K562 (cell line): ENCODE results near the gene TMEM217. TPM values are rescaled to one million over a fixed set of nuclear protein-coding genes. Genes with fewer than 3 reads are reported as not detected.

Source experiments
- DIDO1 ChIP-seq: fragments of 450-650 bp; IDR thresholded peaks from 2 replicates; pipeline ENCODE4 v1.6.1; 2016; ENCODE audit warnings: low read depth, missing biosample characterization, missing genetic modification characterization
- DNMT1 ChIP-seq: fragments of 450-650 bp; IDR thresholded peaks from 2 replicates; pipeline ENCODE4 v1.6.1; 2016; ENCODE audit warnings: antibody characterized with exemption, mild to moderate bottlenecking
- FOXP1 ChIP-seq: sonication (generic); formaldehyde crosslinking; IDR thresholded peaks from 2 replicates; pipeline ENCODE4 v1.8.0; 2022; ENCODE audit warnings: mild to moderate bottlenecking, missing genetic modification reagents
- HDAC6 ChIP-seq: IDR thresholded peaks from 2 replicates; pipeline ENCODE4 v1.6.1; 2012; ENCODE audit warnings: low read depth, mild to moderate bottlenecking, control low read depth, inconsistent platforms, low read length, moderate library complexity
- HIVEP1 ChIP-seq: fragments of 250-450 bp; sonication (Bioruptor Pico); IDR thresholded peaks from 2 replicates; pipeline ENCODE4 v1.4.0; 2020; ENCODE audit warnings: mild to moderate bottlenecking
- LCOR ChIP-seq: sonication (generic); formaldehyde crosslinking; IDR thresholded peaks from 2 replicates; pipeline ENCODE4 v1.8.0; 2022; ENCODE audit warnings: mild to moderate bottlenecking, missing genetic modification reagents
- MCM2 ChIP-seq: fragments of 450-650 bp; IDR thresholded peaks from 2 replicates; pipeline ENCODE4 v1.6.1; 2017; ENCODE audit warnings: low read depth, mild to moderate bottlenecking
- NFXL1 ChIP-seq: fragments of 450-650 bp; formaldehyde crosslinking; IDR thresholded peaks from 2 replicates; pipeline ENCODE4 v1.4.0; 2021; ENCODE audit warnings: mild to moderate bottlenecking
- POLR2B ChIP-seq: fragments of 450-650 bp; IDR thresholded peaks from 2 replicates; pipeline ENCODE4 v1.6.1; 2018; ENCODE audit warnings: low read depth; ENCODE audit not compliant: partially characterized antibody
- RAD51 ChIP-seq: fragments of 450-650 bp; IDR thresholded peaks from 2 replicates; pipeline ENCODE4 v1.7.1; 2016; ENCODE audit warnings: low read depth, mild to moderate bottlenecking, borderline replicate concordance
- RBM17 ChIP-seq: fragments of 200-400 bp; formaldehyde crosslinking; IDR thresholded peaks from 2 replicates; pipeline ENCODE4 v1.6.1; 2017; ENCODE audit warnings: low read depth, mild to moderate bottlenecking, low read length, borderline replicate concordance
- ZKSCAN1 ChIP-seq: fragments of 150-350 bp; IDR thresholded peaks from 2 replicates; pipeline ENCODE4 v1.6.1; 2016; ENCODE audit warnings: low read depth, low read length
- ZNF12 ChIP-seq: sonication (generic); formaldehyde crosslinking; IDR thresholded peaks from 2 replicates; pipeline ENCODE4 v1.4.0; 2020; ENCODE audit warnings: mild to moderate bottlenecking, missing genetic modification reagents
- ZNF124 ChIP-seq: sonication (generic); formaldehyde crosslinking; IDR thresholded peaks from 2 replicates; pipeline ENCODE4 v1.8.1; 2022; ENCODE audit warnings: missing genetic modification reagents
- polyA plus RNA-seq, 8 experiments: library from polyadenylated mRNA; depleted of rRNA in 4 of 8; stranded (reverse) in 5 of 8; unstranded in 3 of 8; fragments of >200 nt; fragmentation: Nextera tagmentation in 2 of 8; fragmentation: Illumina TruSeq in 1 of 8; extraction: Ambion mirVana in 2 of 8; extraction: Trizol in 1 of 8; gene quantifications; 2 replicates each; pipeline versions ENCODE4 v1.2.1 to v1.2.3, GENCODE V29; 2011 to 2014; ENCODE audit warnings: inconsistent platforms in 1 of 8, missing spikeins in 1 of 8
- total RNA-seq, 7 experiments: library from RNA; depleted of rRNA in 6 of 7; stranded (reverse); fragments of >200 nt in 6 of 7; fragmentation: Illumina TruSeq in 2 of 7; extraction: Trizol in 2 of 7; gene quantifications; 2 replicates each; pipeline versions ENCODE4 v1.2.1 to v1.2.3, GENCODE V29; 2011 to 2021; ENCODE audit warnings: low replicate concordance in 1 of 7
- TF ChIP-seq, protein P1 (sequence below), 2 experiments: fragments of 450-650 bp in 1 of 2; sonication (generic) in 1 of 2; formaldehyde crosslinking in 1 of 2; IDR thresholded peaks; 2 replicates each; pipeline versions ENCODE4 v1.7.1 to v1.9.0; 2016 to 2022; ENCODE audit warnings: inconsistent platforms in 1 of 2, mild to moderate bottlenecking in 1 of 2, missing genetic modification reagents in 1 of 2
- TF ChIP-seq, protein P2 (sequence below): fragments of 450-650 bp; formaldehyde crosslinking; IDR thresholded peaks from 2 replicates; pipeline ENCODE4 v1.4.0; 2022; ENCODE audit warnings: missing genetic modification characterization
- TF ChIP-seq, protein P3 (sequence below): fragments of 450-650 bp; formaldehyde crosslinking; IDR thresholded peaks from 2 replicates; pipeline ENCODE4 v1.4.0; 2022; ENCODE audit warnings: mild to moderate bottlenecking, moderate library complexity

Gene TMEM217
- total and polyA plus RNA-seq, 9 of the 15 experiments (the other 6 are each of a cell fraction or from before 2014, with no cell fraction given): 1.3 to 8.0 (median 1.9) TPM

DNA sequence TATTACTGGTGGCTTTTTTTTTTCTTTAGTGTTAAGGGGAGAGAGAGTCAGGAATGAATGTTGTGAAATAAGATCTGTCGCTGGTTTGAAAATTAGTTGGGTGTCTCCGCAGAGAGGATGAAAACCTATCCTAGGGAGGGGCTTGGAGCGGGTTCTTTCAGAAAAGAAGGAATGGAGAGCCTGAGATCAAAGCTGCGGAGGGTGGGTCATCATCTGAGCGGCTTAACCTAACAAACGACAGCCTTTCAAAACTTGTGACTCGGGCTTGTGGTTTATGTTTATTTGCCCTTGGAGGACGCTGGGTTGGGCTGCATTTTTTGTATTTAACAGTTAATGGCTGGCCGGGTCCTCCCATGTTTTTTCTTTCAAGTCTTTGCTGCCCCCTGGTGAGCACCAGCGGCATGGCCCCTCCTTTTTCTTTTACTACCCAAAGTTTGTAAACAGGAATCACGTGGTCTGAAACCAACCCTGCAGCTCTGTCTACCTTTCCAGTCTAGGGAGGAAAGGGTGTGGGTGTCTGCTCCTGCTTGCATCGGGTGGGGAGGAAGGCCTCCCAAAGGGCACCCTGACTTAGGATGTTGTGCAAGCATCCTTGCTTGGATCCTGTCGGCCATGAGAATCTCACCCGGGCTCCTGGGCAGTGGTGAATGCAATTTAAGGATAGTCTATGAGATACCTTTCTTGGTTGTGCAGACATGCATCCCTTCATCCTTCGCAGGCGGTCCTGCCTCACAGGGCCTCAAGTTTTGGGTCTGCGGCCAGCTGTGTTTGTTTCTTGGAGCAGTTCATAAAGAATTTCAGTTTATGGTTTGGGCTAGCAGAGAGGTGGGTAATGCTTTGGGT, 85.8 kb downstream of the TMEM217 start (continued):
- TF ChIP-seq, protein P1, sequence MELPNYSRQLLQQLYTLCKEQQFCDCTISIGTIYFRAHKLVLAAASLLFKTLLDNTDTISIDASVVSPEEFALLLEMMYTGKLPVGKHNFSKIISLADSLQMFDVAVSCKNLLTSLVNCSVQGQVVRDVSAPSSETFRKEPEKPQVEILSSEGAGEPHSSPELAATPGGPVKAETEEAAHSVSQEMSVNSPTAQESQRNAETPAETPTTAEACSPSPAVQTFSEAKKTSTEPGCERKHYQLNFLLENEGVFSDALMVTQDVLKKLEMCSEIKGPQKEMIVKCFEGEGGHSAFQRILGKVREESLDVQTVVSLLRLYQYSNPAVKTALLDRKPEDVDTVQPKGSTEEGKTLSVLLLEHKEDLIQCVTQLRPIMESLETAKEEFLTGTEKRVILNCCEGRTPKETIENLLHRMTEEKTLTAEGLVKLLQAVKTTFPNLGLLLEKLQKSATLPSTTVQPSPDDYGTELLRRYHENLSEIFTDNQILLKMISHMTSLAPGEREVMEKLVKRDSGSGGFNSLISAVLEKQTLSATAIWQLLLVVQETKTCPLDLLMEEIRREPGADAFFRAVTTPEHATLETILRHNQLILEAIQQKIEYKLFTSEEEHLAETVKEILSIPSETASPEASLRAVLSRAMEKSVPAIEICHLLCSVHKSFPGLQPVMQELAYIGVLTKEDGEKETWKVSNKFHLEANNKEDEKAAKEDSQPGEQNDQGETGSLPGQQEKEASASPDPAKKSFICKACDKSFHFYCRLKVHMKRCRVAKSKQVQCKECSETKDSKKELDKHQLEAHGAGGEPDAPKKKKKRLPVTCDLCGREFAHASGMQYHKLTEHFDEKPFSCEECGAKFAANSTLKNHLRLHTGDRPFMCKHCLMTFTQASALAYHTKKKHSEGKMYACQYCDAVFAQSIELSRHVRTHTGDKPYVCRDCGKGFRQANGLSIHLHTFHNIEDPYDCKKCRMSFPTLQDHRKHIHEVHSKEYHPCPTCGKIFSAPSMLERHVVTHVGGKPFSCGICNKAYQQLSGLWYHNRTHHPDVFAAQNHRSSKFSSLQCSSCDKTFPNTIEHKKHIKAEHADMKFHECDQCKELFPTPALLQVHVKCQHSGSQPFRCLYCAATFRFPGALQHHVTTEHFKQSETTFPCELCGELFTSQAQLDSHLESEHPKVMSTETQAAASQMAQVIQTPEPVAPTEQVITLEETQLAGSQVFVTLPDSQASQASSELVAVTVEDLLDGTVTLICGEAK (IDR thresholded peaks at IDR 0.05): peak; percentile 52; the same call in 1 of the 2 replicates
- TF ChIP-seq, protein P1 (CRISPR knock-in tag; IDR thresholded peaks at IDR 0.05): no peak
- TF ChIP-seq, protein P2, sequence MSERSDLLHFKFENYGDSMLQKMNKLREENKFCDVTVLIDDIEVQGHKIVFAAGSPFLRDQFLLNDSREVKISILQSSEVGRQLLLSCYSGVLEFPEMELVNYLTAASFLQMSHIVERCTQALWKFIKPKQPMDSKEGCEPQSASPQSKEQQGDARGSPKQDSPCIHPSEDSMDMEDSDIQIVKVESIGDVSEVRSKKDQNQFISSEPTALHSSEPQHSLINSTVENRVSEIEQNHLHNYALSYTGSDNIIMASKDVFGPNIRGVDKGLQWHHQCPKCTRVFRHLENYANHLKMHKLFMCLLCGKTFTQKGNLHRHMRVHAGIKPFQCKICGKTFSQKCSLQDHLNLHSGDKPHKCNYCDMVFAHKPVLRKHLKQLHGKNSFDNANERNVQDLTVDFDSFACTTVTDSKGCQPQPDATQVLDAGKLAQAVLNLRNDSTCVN: no peak
- TF ChIP-seq LCOR (CRISPR knock-in tag): peak; percentile 92; the same call in 1 of the 2 replicates
- TF ChIP-seq, protein P3, sequence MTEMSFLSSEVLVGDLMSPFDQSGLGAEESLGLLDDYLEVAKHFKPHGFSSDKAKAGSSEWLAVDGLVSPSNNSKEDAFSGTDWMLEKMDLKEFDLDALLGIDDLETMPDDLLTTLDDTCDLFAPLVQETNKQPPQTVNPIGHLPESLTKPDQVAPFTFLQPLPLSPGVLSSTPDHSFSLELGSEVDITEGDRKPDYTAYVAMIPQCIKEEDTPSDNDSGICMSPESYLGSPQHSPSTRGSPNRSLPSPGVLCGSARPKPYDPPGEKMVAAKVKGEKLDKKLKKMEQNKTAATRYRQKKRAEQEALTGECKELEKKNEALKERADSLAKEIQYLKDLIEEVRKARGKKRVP (CRISPR knock-in tag): peak; percentile 35
- no peak for TF ChIP-seq DNMT1
- no peak for TF ChIP-seq RBM17
- no peak for TF ChIP-seq ZNF12
- no peak for TF ChIP-seq NFXL1
- no peak for TF ChIP-seq DIDO1 (tag)
- TF ChIP-seq ZKSCAN1: peak; percentile 25; the same call in 1 of the 2 replicates
- no peak for TF ChIP-seq MCM2
- no peak for TF ChIP-seq ZNF124 (CRISPR knock-in tag)
- TF ChIP-seq POLR2B: peak; percentile 47
- TF ChIP-seq HDAC6: no peak
- no peak for TF ChIP-seq HIVEP1 (CRISPR knock-in tag)
- peak; percentile 96 for TF ChIP-seq RAD51
- TF ChIP-seq FOXP1: no peak
